GM06990 (cell line): Measurements from ENCODE around the gene TENM4.

Experiments used
- DNase-seq: peaks from one replicate; pipeline ENCODE4 v3.0.0-alpha.2; 2011; ENCODE audit not compliant: insufficient read length; ENCODE audit errors: extremely low read depth
- H3K27me3 ChIP-seq: replicated peaks from 2 replicates; pipeline ENCODE4 v1.6.0; 2011; ENCODE audit warnings: low read length; ENCODE audit not compliant: control insufficient read depth, insufficient read depth
- H3K36me3 ChIP-seq: 2 replicates; pipeline ENCODE4 v1.5.1; 2011; ENCODE audit warnings: low read length; ENCODE audit not compliant: control insufficient read depth, insufficient read depth
- H3K4me3 ChIP-seq: replicated peaks from 2 replicates; pipeline ENCODE4 v1.5.1; 2011; ENCODE audit warnings: low read depth, mild to moderate bottlenecking, control low read depth, low read length
- TF ChIP-seq, protein P1 (sequence below): IDR thresholded peaks from 2 replicates; pipeline ENCODE4 v1.5.1; 2011; ENCODE audit warnings: low read length, control low read depth, mild to moderate bottlenecking, inconsistent platforms; ENCODE audit not compliant: insufficient read depth, poor library complexity, severe bottlenecking

Gene TENM4

DNA sequence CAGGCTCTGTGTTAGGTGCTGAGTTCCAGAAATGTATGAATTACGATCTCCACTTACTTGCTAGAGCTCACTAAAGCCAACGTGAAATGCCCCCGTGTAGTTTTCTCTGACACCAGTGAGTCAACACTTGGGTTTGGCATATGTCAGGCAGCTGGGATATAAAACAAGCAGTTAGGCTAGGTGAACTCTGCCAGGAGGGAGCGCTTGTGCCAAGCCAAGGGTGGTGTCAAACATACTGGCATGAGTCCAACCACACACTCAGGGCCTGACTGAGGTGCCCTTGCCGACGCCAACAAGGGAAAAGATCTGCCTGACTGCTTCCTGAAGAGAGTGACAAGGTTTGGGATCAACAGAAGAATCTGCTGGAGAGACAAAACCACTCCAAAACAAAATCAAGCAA, 698.4 kb downstream of the TENM4 start:
- no peaks in the 10 kb centered on the region; the same call in none of the 2 replicates for H3K27me3 ChIP-seq
- no peak overlapping the region for H3K4me3 ChIP-seq
- H3K36me3 ChIP-seq = no peaks in the 10 kb centered on the region
- no peak for DNase-seq
- TF ChIP-seq, protein P1, sequence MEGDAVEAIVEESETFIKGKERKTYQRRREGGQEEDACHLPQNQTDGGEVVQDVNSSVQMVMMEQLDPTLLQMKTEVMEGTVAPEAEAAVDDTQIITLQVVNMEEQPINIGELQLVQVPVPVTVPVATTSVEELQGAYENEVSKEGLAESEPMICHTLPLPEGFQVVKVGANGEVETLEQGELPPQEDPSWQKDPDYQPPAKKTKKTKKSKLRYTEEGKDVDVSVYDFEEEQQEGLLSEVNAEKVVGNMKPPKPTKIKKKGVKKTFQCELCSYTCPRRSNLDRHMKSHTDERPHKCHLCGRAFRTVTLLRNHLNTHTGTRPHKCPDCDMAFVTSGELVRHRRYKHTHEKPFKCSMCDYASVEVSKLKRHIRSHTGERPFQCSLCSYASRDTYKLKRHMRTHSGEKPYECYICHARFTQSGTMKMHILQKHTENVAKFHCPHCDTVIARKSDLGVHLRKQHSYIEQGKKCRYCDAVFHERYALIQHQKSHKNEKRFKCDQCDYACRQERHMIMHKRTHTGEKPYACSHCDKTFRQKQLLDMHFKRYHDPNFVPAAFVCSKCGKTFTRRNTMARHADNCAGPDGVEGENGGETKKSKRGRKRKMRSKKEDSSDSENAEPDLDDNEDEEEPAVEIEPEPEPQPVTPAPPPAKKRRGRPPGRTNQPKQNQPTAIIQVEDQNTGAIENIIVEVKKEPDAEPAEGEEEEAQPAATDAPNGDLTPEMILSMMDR = no peak

GRCh38 chr11:78741741-78742140, 699.1 kb downstream of the TENM4 start:
- H3K36me3 ChIP-seq = no peaks in the 10 kb centered on the region
- H3K4me3 ChIP-seq = no peak overlapping the region
- DNase-seq = no peak
- H3K27me3 ChIP-seq = no peaks in the 10 kb centered on the region; the same call in none of the 2 replicates
- TF ChIP-seq, protein P1 = no peak

- Histone ChIP-seq H3K4me3 (no peak overlapping the region), H3K36me3 (no peaks in the 10 kb centered on the region), H3K27me3 (no peaks in the 10 kb centered on the region; the same call in none of the 2 replicates)
- DNase-seq = no peak
- TF ChIP-seq, protein P1 = no peak
These were observed 700.4 kb downstream of the TENM4 start for GRCh38 chr11:78740199-78741071.

DNA sequence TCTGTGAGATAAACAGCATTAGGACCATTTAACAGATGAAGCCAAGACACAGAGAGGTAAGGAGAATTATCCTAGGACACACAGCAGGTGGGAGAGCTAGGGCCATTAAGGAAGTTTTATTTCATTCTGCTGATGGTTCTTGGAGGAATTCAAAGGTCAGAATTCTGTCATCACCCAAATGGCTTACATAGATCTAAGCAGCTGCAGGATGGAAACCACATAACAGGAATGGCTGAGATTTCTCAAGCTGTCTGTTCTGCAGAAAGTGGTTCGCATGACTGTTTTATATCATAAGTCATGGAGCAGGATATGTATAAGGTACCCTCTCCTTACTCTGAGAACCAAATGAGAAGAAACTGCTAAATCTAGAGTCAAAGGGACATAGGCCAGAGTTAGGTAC, 702.9 kb downstream of the TENM4 start:
- no peak overlapping the region for H3K4me3 ChIP-seq
- no peaks in the 10 kb centered on the region; the same call in 1 of the 2 replicates for H3K27me3 ChIP-seq
- DNase-seq = no peak
- TF ChIP-seq, protein P1 = no peak
- no peaks in the 10 kb centered on the region for H3K36me3 ChIP-seq

DNA sequence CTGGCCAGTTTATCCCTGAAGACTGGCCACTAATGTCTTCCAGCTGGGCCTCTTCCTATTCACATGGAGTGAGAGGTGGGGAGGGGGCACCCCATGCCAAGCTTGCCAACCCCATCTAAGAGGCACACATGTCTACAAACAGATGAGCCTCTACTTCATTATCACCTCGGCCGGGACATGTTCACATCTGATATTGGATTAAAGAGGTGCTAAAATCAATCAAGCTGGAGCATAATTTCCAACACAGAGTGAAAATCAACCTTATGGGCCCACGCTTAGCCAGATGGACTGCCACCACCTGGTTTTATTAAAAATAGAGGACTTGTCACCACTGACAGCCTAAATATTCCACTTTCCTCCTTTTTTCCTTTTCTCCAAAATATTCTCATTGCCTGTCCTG, 703.5 kb downstream of the TENM4 start:
- no peaks in the 10 kb centered on the region; the same call in 1 of the 2 replicates for H3K27me3 ChIP-seq
- H3K36me3 ChIP-seq = no peaks in the 10 kb centered on the region
- no peak for DNase-seq
- TF ChIP-seq, protein P1 = no peak
- no peak overlapping the region for H3K4me3 ChIP-seq

DNA sequence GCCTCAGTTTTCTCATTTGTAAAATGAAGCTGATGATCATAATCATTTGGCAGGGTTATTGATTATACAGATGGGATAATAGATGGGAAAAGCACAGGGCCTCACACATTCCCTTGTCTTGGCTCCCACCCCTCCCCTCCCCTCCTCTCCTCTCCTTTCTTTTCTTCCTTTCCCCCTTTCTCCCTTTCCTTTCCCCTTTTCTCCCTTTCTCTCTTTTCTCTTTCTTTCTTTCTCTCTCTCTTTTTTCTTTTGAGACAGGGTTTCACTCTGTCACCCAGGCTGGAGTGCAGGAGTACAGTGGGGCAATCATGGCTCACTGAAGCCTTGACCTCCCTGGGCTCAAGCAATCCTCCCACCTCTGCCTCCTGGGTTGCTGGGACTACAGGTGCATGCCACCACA, 705.1 kb downstream of the TENM4 start:
- Histone ChIP-seq H3K4me3 (no peak overlapping the region), H3K36me3 (no peaks in the 10 kb centered on the region), H3K27me3 (peaks cover 1% of the 10 kb centered on the region; the same call in 1 of the 2 replicates)
- no peak for DNase-seq
- TF ChIP-seq, protein P1 = no peak
